Esophagus squamous epithelium (tissue), 5 donors: ENCODE measurements around the gene ATP9B. TPM values are rescaled to one million over a fixed set of nuclear protein-coding genes. Genes with fewer than 3 reads are reported as not detected.

Source experiments
- DNase-seq: peaks from one replicate; lab custom pipeline; 2025; lab: John Stamatoyannopoulos, UW
- H3K27ac ChIP-seq, 4 donors: fragments of 200-600 bp; sonication (generic); one replicate each; pipeline ENCODE4 v1.5.1; 2016 to 2019; ENCODE audit warnings: mild to moderate bottlenecking in 1 of 4
- H3K27me3 ChIP-seq, 4 donors: fragments of 200-600 bp; sonication (generic); 1 replicate in 3 of 4; 2 replicates in 1 of 4; pipeline versions ENCODE4 v1.5.1 to v1.6.0; 2017 to 2021; ENCODE audit warnings: antibody characterized with exemption in 1 of 4
- H3K36me3 ChIP-seq, 3 donors: fragments of 200-600 bp; sonication (generic); one replicate each; pipeline ENCODE4 v1.5.1; 2016 to 2019
- H3K4me1 ChIP-seq, 3 donors: fragments of 200-600 bp; sonication (generic); one replicate each; pipeline ENCODE4 v1.5.1; 2017 to 2019
- H3K4me3 ChIP-seq, 4 donors: fragments of 200-600 bp; sonication (generic); 1 replicate in 3 of 4; 2 replicates in 1 of 4; pipeline ENCODE4 v1.5.1; 2016 to 2019; ENCODE audit warnings: mild to moderate bottlenecking in 2 of 4, moderate library complexity in 1 of 4
- H3K9me3 ChIP-seq, 3 donors: fragments of 200-600 bp; sonication (generic); one replicate each; pipeline ENCODE4 v1.5.1; 2016 to 2019
- POLR2A ChIP-seq, 4 donors: fragments of 450-650 bp; IDR thresholded peaks; one replicate each; pipeline ENCODE4 v1.6.1; 2017; ENCODE audit warnings: antibody characterized with exemption in 4 of 4, mild to moderate bottlenecking in 4 of 4, moderate library complexity in 3 of 4
- WGBS, 2 donors: methylation state at CpG; one replicate each; pipeline ENCODE4 v1.1.5; 2018; 5-methylcytosine and 5-hydroxymethylcytosine counted together
- intact Hi-C: fragments of 100-400 bp; cut with DNase I; formaldehyde crosslinking; loops from one replicate; pipeline ENCODE4 v1.15.0; 2022
- total RNA-seq, 4 donors: library from RNA; depleted of rRNA; stranded (reverse); fragments of >200 nt; gene quantifications; one replicate each; pipeline ENCODE4 v1.1.0, GENCODE V29; 2016
- TF ChIP-seq, protein P1 (sequence below), 6 experiments: fragments of 450-650 bp in 4 of 6; fragments of 200-600 bp in 2 of 6; sonication (generic) in 2 of 6; IDR thresholded peaks; one replicate each; pipeline ENCODE4 v1.5.1; 2016 to 2019; ENCODE audit warnings: antibody characterized with exemption in 6 of 6, mild to moderate bottlenecking in 4 of 6, moderate library complexity in 4 of 6
- donor health status: DM: yes; HTN: yes; CAD: no.

ATP9B gene
- total RNA-seq, 4 donors from 2014 or later: 12.9 to 46.7 (median 22.0) TPM

- no peak for TF ChIP-seq POLR2A (IDR thresholded peaks at IDR 0.05)
- TF ChIP-seq, protein P1, sequence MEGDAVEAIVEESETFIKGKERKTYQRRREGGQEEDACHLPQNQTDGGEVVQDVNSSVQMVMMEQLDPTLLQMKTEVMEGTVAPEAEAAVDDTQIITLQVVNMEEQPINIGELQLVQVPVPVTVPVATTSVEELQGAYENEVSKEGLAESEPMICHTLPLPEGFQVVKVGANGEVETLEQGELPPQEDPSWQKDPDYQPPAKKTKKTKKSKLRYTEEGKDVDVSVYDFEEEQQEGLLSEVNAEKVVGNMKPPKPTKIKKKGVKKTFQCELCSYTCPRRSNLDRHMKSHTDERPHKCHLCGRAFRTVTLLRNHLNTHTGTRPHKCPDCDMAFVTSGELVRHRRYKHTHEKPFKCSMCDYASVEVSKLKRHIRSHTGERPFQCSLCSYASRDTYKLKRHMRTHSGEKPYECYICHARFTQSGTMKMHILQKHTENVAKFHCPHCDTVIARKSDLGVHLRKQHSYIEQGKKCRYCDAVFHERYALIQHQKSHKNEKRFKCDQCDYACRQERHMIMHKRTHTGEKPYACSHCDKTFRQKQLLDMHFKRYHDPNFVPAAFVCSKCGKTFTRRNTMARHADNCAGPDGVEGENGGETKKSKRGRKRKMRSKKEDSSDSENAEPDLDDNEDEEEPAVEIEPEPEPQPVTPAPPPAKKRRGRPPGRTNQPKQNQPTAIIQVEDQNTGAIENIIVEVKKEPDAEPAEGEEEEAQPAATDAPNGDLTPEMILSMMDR (IDR thresholded peaks at IDR 0.05): no peak
- Histone ChIP-seq H3K36me3 (peaks cover 0 to 38% (median 0%) of the 10 kb centered on the region in 3 donors), H3K27ac (no peak overlapping the region), H3K27me3 (no peaks in the 10 kb centered on the region), H3K4me3 (no peak overlapping the region), H3K4me1 (no peaks in the 10 kb centered on the region), H3K9me3 (no peaks in the 10 kb centered on the region)
- intact Hi-C loops: no loop called here
- WGBS, 2 donors: 85 to 93% methylated on average over 2 of the region's 2 CpGs
- no peak for DNase-seq
Observed at GRCh38 chr18:79121746-79122474, 52.7 kb downstream of the ATP9B start.

- intact Hi-C loops: no loop called here
- H3K4me3 ChIP-seq: no peak overlapping the region
- TF ChIP-seq POLR2A (IDR thresholded peaks at IDR 0.05): no peak
- TF ChIP-seq, protein P1 (IDR thresholded peaks at IDR 0.05): no peak
- 81 to 89% methylated on average over 2 of the region's 2 CpGs for WGBS, 2 donors
- no peak overlapping the region for H3K27ac ChIP-seq
- no peaks in the 10 kb centered on the region for H3K9me3 ChIP-seq
- peaks cover 0 to 48% (median 0%) of the 10 kb centered on the region in 3 donors for H3K36me3 ChIP-seq
- no peaks in the 10 kb centered on the region for H3K27me3 ChIP-seq
- H3K4me1 ChIP-seq: no peaks in the 10 kb centered on the region
- DNase-seq: no peak
Observed at GRCh38 chr18:79123948-79124347, 54.8 kb downstream of the ATP9B start.

- peaks cover 0 to 54% (median 0%) of the 10 kb centered on the region in 3 donors for H3K36me3 ChIP-seq
- H3K27me3 ChIP-seq: no peaks in the 10 kb centered on the region
- no peak for DNase-seq
- intact Hi-C loops: no loop called here
- no peaks in the 10 kb centered on the region for H3K9me3 ChIP-seq
- WGBS, 2 donors: 90 to 96% methylated on average over 3 of the region's 3 CpGs
- TF ChIP-seq, protein P1 (IDR thresholded peaks at IDR 0.05): no peak
- TF ChIP-seq POLR2A (IDR thresholded peaks at IDR 0.05): no peak
- no peak overlapping the region for H3K4me3 ChIP-seq
- H3K4me1 ChIP-seq: no peaks in the 10 kb centered on the region
- H3K27ac ChIP-seq: no peak overlapping the region
Observed at GRCh38 chr18:79129120-79129519, 59.9 kb downstream of the ATP9B start.

DNA sequence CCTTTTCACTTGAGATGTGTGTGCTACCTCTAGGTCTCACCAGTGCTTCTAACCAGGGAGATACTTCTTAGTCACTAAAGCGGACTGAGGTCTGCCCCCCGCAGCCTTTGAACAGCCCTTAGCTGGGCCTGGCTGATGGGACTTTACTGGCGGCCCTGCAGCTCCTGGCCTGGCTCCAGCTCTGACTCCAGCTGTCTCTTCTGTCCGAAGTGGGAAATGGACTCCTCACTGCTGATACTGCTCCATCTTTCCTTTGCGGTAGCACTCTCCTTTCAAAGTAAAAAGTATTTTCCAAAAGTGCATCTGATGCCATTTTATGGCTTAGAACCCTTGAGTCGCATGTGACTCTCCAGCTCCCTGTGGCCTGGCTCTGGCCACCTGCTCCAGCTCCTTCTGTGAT is 64.5 kb downstream of the ATP9B start:
- WGBS, 2 donors: 88 to 89% methylated on average over 6 of the region's 6 CpGs
- DNase-seq: no peak
- H3K36me3 ChIP-seq: peaks cover 0 to 32% (median 0%) of the 10 kb centered on the region in 3 donors
- intact Hi-C loops: no loop called here
- H3K4me1 ChIP-seq: no peaks in the 10 kb centered on the region
- no peak for TF ChIP-seq POLR2A (IDR thresholded peaks at IDR 0.05)
- TF ChIP-seq, protein P1 (IDR thresholded peaks at IDR 0.05): no peak
- no peaks in the 10 kb centered on the region for H3K9me3 ChIP-seq
- H3K27ac ChIP-seq: no peak overlapping the region
- H3K27me3 ChIP-seq: no peaks in the 10 kb centered on the region
- no peak overlapping the region for H3K4me3 ChIP-seq

- Histone ChIP-seq H3K9me3 (no peaks in the 10 kb centered on the region), H3K27me3 (no peaks in the 10 kb centered on the region), H3K36me3 (peaks cover 0 to 12% (median 0%) of the 10 kb centered on the region in 3 donors), H3K4me3 (no peak overlapping the region), H3K27ac (no peak overlapping the region), H3K4me1 (no peaks in the 10 kb centered on the region)
- TF ChIP-seq POLR2A (IDR thresholded peaks at IDR 0.05): no peak
- TF ChIP-seq, protein P1 (IDR thresholded peaks at IDR 0.05): no peak
- intact Hi-C loops: no loop called here
- no peak for DNase-seq
Observed at GRCh38 chr18:79135924-79136323, 66.7 kb downstream of the ATP9B start.
